ENCODE results near the gene ZCCHC2. TPM values are rescaled to one million over a fixed set of nuclear protein-coding genes. Genes with fewer than 3 reads are reported as not detected.

ZCCHC2 gene
- total and polyA plus RNA-seq, 2 experiments from 2014 or later: 3.3 to 14.9 TPM

- no peaks in the 10 kb centered on the region for H3K9me3 ChIP-seq (ENCODE audit: low read depth)
- H3K4me2 ChIP-seq: no peak overlapping the region
- H3K27ac ChIP-seq: no peak overlapping the region
- no peak overlapping the region for H3K4me3 ChIP-seq
- H3K27me3 ChIP-seq: no peaks in the 10 kb centered on the region
- 85% methylated on average over 4 of the region's 4 CpGs for WGBS (ENCODE audit: low lambda C conversion rate, missing lambda C conversion rate)
- H3K4me1 ChIP-seq (ENCODE audit: insufficient read depth): no peaks in the 10 kb centered on the region
- no peak for TF ChIP-seq EZH2 (IDR thresholded peaks at IDR 0.05; ENCODE audit: borderline replicate concordance)
- no peak for TF ChIP-seq CTCF (IDR thresholded peaks at IDR 0.05; ENCODE audit: poor library complexity)
- no peak for TF ChIP-seq EZH2phosphoT487 (IDR thresholded peaks at IDR 0.05; ENCODE audit: low read depth, severe bottlenecking, unreplicated experiment)
- no peaks in the 10 kb centered on the region for H3K79me2 ChIP-seq
- DNase-seq (ENCODE audit: low spot score): no peak
- H4K20me1 ChIP-seq (ENCODE audit: insufficient read depth, poor library complexity, severe bottlenecking): no peaks in the 10 kb centered on the region
- no peaks in the 10 kb centered on the region for H3K36me3 ChIP-seq (replicated peaks; ENCODE audit: insufficient read depth, low read depth)
- H3K9me2 ChIP-seq (replicated peaks; ENCODE audit: insufficient read depth): no peaks in the 10 kb centered on the region
- H2AFZ ChIP-seq: no peak overlapping the region
Observed at GRCh38 chr18:62569081-62569655, 46.3 kb downstream of the ZCCHC2 start.

GRCh38 chr18:62571037-62571436 lies 48.2 kb downstream of the ZCCHC2 start:
- 95% methylated on average over 4 of the region's 4 CpGs for WGBS (ENCODE audit: low lambda C conversion rate, missing lambda C conversion rate)

GRCh38 chr18:62571648-62572047 lies 48.8 kb downstream of the ZCCHC2 start:
- no peaks in the 10 kb centered on the region for H3K27me3 ChIP-seq
- H4K20me1 ChIP-seq (ENCODE audit: insufficient read depth, poor library complexity, severe bottlenecking): no peaks in the 10 kb centered on the region
- H3K4me1 ChIP-seq (ENCODE audit: insufficient read depth): no peaks in the 10 kb centered on the region
- no peaks in the 10 kb centered on the region for H3K9me2 ChIP-seq (replicated peaks; ENCODE audit: insufficient read depth)
- no peak overlapping the region for H3K4me2 ChIP-seq
- H3K9me3 ChIP-seq (ENCODE audit: low read depth): no peaks in the 10 kb centered on the region
- TF ChIP-seq EZH2phosphoT487 (IDR thresholded peaks at IDR 0.05; ENCODE audit: low read depth, severe bottlenecking, unreplicated experiment): no peak
- TF ChIP-seq CTCF (IDR thresholded peaks at IDR 0.05; ENCODE audit: poor library complexity): no peak
- no peak for TF ChIP-seq EZH2 (IDR thresholded peaks at IDR 0.05; ENCODE audit: borderline replicate concordance)
- no peak overlapping the region for H3K27ac ChIP-seq
- no peak overlapping the region for H3K4me3 ChIP-seq
- no peak overlapping the region for H2AFZ ChIP-seq
- no peaks in the 10 kb centered on the region for H3K36me3 ChIP-seq (replicated peaks; ENCODE audit: insufficient read depth, low read depth)
- H3K79me2 ChIP-seq: no peaks in the 10 kb centered on the region
- WGBS (ENCODE audit: low lambda C conversion rate, missing lambda C conversion rate): 94% methylated on average over 3 of the region's 3 CpGs
- no peak for DNase-seq (ENCODE audit: low spot score)

More at GRCh38 chr18:62571037-62571436, 48.2 kb downstream of the ZCCHC2 start:
- Histone ChIP-seq H3K4me2 (no peak overlapping the region), H2AFZ (no peak overlapping the region), H4K20me1 (ENCODE audit: insufficient read depth, poor library complexity, severe bottlenecking) (no peaks in the 10 kb centered on the region), H3K36me3 (replicated peaks; ENCODE audit: insufficient read depth, low read depth) (no peaks in the 10 kb centered on the region), H3K27me3 (no peaks in the 10 kb centered on the region), H3K27ac (no peak overlapping the region), H3K79me2 (no peaks in the 10 kb centered on the region), H3K4me3 (no peak overlapping the region), H3K9me2 (replicated peaks; ENCODE audit: insufficient read depth) (no peaks in the 10 kb centered on the region), H3K4me1 (ENCODE audit: insufficient read depth) (no peaks in the 10 kb centered on the region), H3K9me3 (ENCODE audit: low read depth) (no peaks in the 10 kb centered on the region)
- no peak for DNase-seq (ENCODE audit: low spot score)
- TF ChIP-seq EZH2phosphoT487 (IDR thresholded peaks at IDR 0.05; ENCODE audit: low read depth, severe bottlenecking, unreplicated experiment): no peak
- no peak for TF ChIP-seq EZH2 (IDR thresholded peaks at IDR 0.05; ENCODE audit: borderline replicate concordance)
- no peak for TF ChIP-seq CTCF (IDR thresholded peaks at IDR 0.05; ENCODE audit: poor library complexity)

Data from hepatocyte (in vitro differentiated cells).